SU-DHL-6 (cell line): Measurements from ENCODE around the gene DR1.

Source experiments
- H2AFZ ChIP-seq: fragments of 200-600 bp; sonication (generic); 2 replicates; pipeline ENCODE4 v1.6.1; 2014; ENCODE audit warnings: low read depth, mild to moderate bottlenecking, moderate library complexity, mixed read lengths, antibody characterized with exemption, low read length; ENCODE audit not compliant: severe bottlenecking
- H3F3A ChIP-seq: fragments of 200-600 bp; shearing (Covaris generic); 2 replicates; pipeline ENCODE4 v1.6.0; 2016; ENCODE audit warnings: antibody characterized with exemption, mild to moderate bottlenecking; ENCODE audit not compliant: insufficient read depth
- H3K27ac ChIP-seq: fragments of 200-600 bp; sonication (generic); 2 replicates; pipeline ENCODE4 v1.5.1; 2016; ENCODE audit warnings: low read depth, mild to moderate bottlenecking, low read length, moderate library complexity, mixed read lengths
- H3K27me3 ChIP-seq: fragments of 200-600 bp; sonication (generic), shearing (Covaris generic); 2 replicates; pipeline ENCODE4 v1.6.0; 2014; ENCODE audit warnings: mild to moderate bottlenecking, low read length
- H3K36me3 ChIP-seq: fragments of 200-600 bp; sonication (generic); 2 replicates; pipeline ENCODE4 v1.6.1; 2014; ENCODE audit warnings: mild to moderate bottlenecking, low read length, mixed read lengths
- H3K4me2 ChIP-seq: fragments of 300-600, 200-600 bp; shearing (Covaris generic), sonication (generic); 2 replicates; pipeline ENCODE4 v1.6.0; 2014; ENCODE audit warnings: low read length, low read depth, mild to moderate bottlenecking; ENCODE audit not compliant: poor library complexity, severe bottlenecking
- H3K4me3 ChIP-seq: fragments of 200-600 bp; sonication (generic); 2 replicates; pipeline ENCODE4 v1.5.1; 2014; ENCODE audit warnings: antibody characterized with exemption, low read length, mild to moderate bottlenecking, mixed read lengths; ENCODE audit not compliant: insufficient read depth, poor library complexity, severe bottlenecking
- H3K79me2 ChIP-seq: fragments of 200-600 bp; sonication (generic); 2 replicates; pipeline ENCODE4 v1.6.1; 2014; ENCODE audit warnings: mild to moderate bottlenecking, low read length, moderate library complexity; ENCODE audit not compliant: insufficient read depth
- H3K9ac ChIP-seq: fragments of 200-600 bp; sonication (generic); 2 replicates; pipeline ENCODE4 v1.7.0; 2014; ENCODE audit warnings: mild to moderate bottlenecking, low read length
- H3K9me2 ChIP-seq: fragments of 200-600 bp; sonication (generic); replicated peaks from 2 replicates; pipeline ENCODE4 v1.6.1; 2014; ENCODE audit warnings: low read length; ENCODE audit not compliant: insufficient read depth
- H3K9me3 ChIP-seq: fragments of 200-600 bp; sonication (generic); 2 replicates; pipeline ENCODE4 v1.6.1; 2014; ENCODE audit warnings: low read length, mixed read lengths; ENCODE audit not compliant: insufficient read depth
- H4K20me1 ChIP-seq: fragments of 200-600 bp; sonication (generic); 2 replicates; pipeline ENCODE4 v1.6.1; 2014; ENCODE audit warnings: low read depth, mild to moderate bottlenecking, antibody characterized with exemption, low read length, moderate library complexity, mixed read lengths
- CTCF ChIP-seq: fragments of 200-600 bp; sonication (generic); IDR thresholded peaks from one replicate; pipeline ENCODE4 v1.5.1; 2017; ENCODE audit warnings: antibody characterized with exemption, mild to moderate bottlenecking, low read length, moderate library complexity; ENCODE audit not compliant: insufficient read depth, poor library complexity, severe bottlenecking
- EZH2phosphoT487 ChIP-seq: fragments of 200-600 bp; sonication (generic), shearing (Covaris generic); conservative IDR thresholded peaks from 2 replicates; pipeline ENCODE4 v1.6.1; 2018; ENCODE audit warnings: mild to moderate bottlenecking, antibody characterized with exemption, low read length, moderate library complexity, mixed read lengths

DR1 gene

GRCh38 chr1:93332368-93332767, 13.3 kb upstream of the DR1 start:
- H2AFZ ChIP-seq: no peak overlapping the region
- no peaks in the 10 kb centered on the region for H3K9me3 ChIP-seq
- no peaks in the 10 kb centered on the region for H3K27me3 ChIP-seq
- H3K79me2 ChIP-seq: no peaks in the 10 kb centered on the region
- H3K4me3 ChIP-seq: no peak overlapping the region
- no peak for TF ChIP-seq CTCF
- no peak for TF ChIP-seq EZH2phosphoT487
- H3F3A ChIP-seq: no peaks in the 10 kb centered on the region
- H4K20me1 ChIP-seq: no peaks in the 10 kb centered on the region
- no peak overlapping the region for H3K4me2 ChIP-seq
- H3K9me2 ChIP-seq: no peaks in the 10 kb centered on the region
- H3K9ac ChIP-seq: no peak overlapping the region
- no peak overlapping the region for H3K27ac ChIP-seq
- H3K36me3 ChIP-seq: 0 out of 2 replicates have a peak, but pooled peaks cover under 1% of the 10 kb centered on the region

GRCh38 chr1:93338387-93339146, 7.1 kb upstream of the DR1 start:
- H3K36me3 ChIP-seq: peaks cover 2% of the 10 kb centered on the region; the same call in 1 of the 2 replicates
- TF ChIP-seq CTCF (no peak), EZH2phosphoT487 (no peak)
- no peak overlapping the region for H3K4me3 ChIP-seq
- H3K27me3 ChIP-seq: no peaks in the 10 kb centered on the region
- no peak overlapping the region for H3K9ac ChIP-seq
- H3K9me3 ChIP-seq: no peaks in the 10 kb centered on the region
- no peaks in the 10 kb centered on the region for H4K20me1 ChIP-seq
- no peaks in the 10 kb centered on the region for H3K9me2 ChIP-seq
- no peak overlapping the region for H3K27ac ChIP-seq
- no peak overlapping the region for H3K4me2 ChIP-seq
- no peak overlapping the region for H2AFZ ChIP-seq
- peaks cover 4% of the 10 kb centered on the region; the same call in 1 of the 2 replicates for H3K79me2 ChIP-seq
- no peaks in the 10 kb centered on the region for H3F3A ChIP-seq

- H3K9me2 ChIP-seq: no peaks in the 10 kb centered on the region
- no peaks in the 10 kb centered on the region for H3K9me3 ChIP-seq
- H3K27me3 ChIP-seq: no peaks in the 10 kb centered on the region
- H3K4me2 ChIP-seq: no peak overlapping the region
- H3K4me3 ChIP-seq: no peak overlapping the region
- H3K9ac ChIP-seq: no peak overlapping the region
- no peaks in the 10 kb centered on the region for H4K20me1 ChIP-seq
- H3F3A ChIP-seq: no peaks in the 10 kb centered on the region
- TF ChIP-seq EZH2phosphoT487 (no peak), CTCF (no peak)
- H3K79me2 ChIP-seq: peaks cover 11% of the 10 kb centered on the region
- no peak overlapping the region for H2AFZ ChIP-seq
- H3K36me3 ChIP-seq: peaks cover 2% of the 10 kb centered on the region; the same call in 1 of the 2 replicates
- H3K27ac ChIP-seq: no peak overlapping the region
These were observed 6.5 kb upstream of the DR1 start for GRCh38 chr1:93339171-93339697.
